Activated CD8-positive, alpha-beta T cell treated with anti-CD3 and anti-CD28 coated beads for 36 hours (primary cell): Measurements from ENCODE around the gene DUSP9. TPM values are rescaled to one million over a fixed set of nuclear protein-coding genes. Genes with fewer than 3 reads are reported as not detected.

Experiments used
- ATAC-seq: fragments of 200-7000 bp; cut with Tn5 transposase; one replicate; pipeline ENCODE4 v1.10.0; 2021; ENCODE audit warnings: mild to moderate bottlenecking, moderate library complexity
- CTCF ChIA-PET: fragments of 350-600 bp; sonication (Branson Sonifier 250); formaldehyde crosslinking; loops from one replicate; lab custom pipeline; 2021; ENCODE audit warnings: antibody characterized with exemption; lab: Charles Lee
- POLR2A ChIA-PET: fragments of 350-600 bp; sonication (Branson Sonifier 250); formaldehyde crosslinking; loops from one replicate; lab custom pipeline; 2021; ENCODE audit warnings: antibody characterized with exemption; lab: Charles Lee
- DNase-seq: peaks from one replicate; pipeline ENCODE4 v3.0.0-alpha.2; 2020
- H3K27ac Mint-ChIP-seq: one replicate; pipeline ENCODE4 v1.8.0; 2021; ENCODE audit warnings: mild to moderate bottlenecking, mixed read lengths
- H3K27me3 Mint-ChIP-seq: one replicate; pipeline ENCODE4 v1.8.0; 2021; ENCODE audit warnings: mixed read lengths
- H3K36me3 Mint-ChIP-seq: one replicate; pipeline ENCODE4 v1.8.0; 2021; ENCODE audit warnings: low read depth, mixed read lengths
- H3K4me1 Mint-ChIP-seq: one replicate; pipeline ENCODE4 v1.8.0; 2021; ENCODE audit warnings: low read depth, mixed read lengths
- H3K4me3 Mint-ChIP-seq: one replicate; pipeline ENCODE4 v1.8.0; 2021; ENCODE audit warnings: mild to moderate bottlenecking, moderate library complexity, mixed read lengths
- H3K9me3 Mint-ChIP-seq: one replicate; pipeline ENCODE4 v1.8.0; 2021; ENCODE audit warnings: mixed read lengths
- intact Hi-C: fragments of 100-400 bp; cut with micrococcal nuclease; formaldehyde crosslinking; loops from one replicate; pipeline ENCODE4 v1.10.0; 2022
- total RNA-seq, 2 experiments: library from RNA; stranded (reverse); gene quantifications; one replicate each; pipeline ENCODE4 v1.2.3, GENCODE V29; 2021
- TF ChIP-seq, protein P1 (sequence below): fragments of 200-600 bp; IDR thresholded peaks from one replicate; pipeline ENCODE4 v1.8.0; 2022; ENCODE audit warnings: antibody characterized with exemption, mild to moderate bottlenecking

Gene DUSP9
- total RNA-seq, 2 experiments from 2014 or later, result 0.14 TPM; not detected in 1

DNA sequence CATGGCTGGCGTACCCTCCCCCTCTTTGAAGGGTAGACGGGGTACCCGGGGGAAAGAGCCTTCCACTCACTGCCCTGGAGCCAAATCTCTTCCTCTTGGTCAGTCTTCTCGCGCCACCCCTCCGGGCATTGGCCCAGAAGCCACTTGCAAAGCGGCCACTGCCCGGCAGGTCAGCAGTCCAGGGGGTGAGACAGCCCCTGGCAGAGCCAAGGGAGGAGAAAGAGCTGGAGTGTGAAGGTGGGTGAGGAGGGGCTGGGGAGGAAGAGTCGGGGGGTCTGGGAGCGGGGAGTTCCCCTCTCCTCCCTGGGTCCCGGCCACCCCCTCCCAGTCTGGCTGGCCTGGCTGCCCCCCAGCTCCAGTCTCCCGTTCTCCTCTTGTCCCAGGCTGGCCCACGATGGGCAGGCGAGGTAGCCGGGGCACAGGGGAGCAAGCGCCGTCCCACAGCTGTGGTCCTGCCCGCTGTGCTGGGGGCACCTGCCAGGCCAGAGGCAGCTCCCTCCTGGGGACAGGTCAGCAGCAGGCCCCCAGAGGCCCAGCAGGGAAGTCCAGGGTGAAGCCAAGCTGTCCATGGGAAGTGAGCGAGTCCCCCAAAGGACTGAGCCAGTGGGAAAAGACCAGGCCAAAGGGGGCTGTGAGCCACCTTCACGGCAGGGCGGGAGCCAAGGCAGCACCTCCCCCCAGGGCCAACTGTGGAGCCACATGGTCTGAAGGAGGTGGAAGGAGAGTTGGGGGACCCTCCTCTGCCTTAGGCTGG lies 21.6 kb upstream of the DUSP9 start:
- DNase-seq (no peak), ATAC-seq (no peak)
- ChIA-PET CTCF (no interaction called here), POLR2A (no interaction called here)
- Mint-ChIP-seq H3K4me1 (no peaks in the 10 kb centered on the region), H3K9me3 (no peaks in the 10 kb centered on the region), H3K4me3 (no peak overlapping the region), H3K27ac (no peak overlapping the region), H3K27me3 (no peaks in the 10 kb centered on the region), H3K36me3 (no peaks in the 10 kb centered on the region)
- TF ChIP-seq, protein P1, sequence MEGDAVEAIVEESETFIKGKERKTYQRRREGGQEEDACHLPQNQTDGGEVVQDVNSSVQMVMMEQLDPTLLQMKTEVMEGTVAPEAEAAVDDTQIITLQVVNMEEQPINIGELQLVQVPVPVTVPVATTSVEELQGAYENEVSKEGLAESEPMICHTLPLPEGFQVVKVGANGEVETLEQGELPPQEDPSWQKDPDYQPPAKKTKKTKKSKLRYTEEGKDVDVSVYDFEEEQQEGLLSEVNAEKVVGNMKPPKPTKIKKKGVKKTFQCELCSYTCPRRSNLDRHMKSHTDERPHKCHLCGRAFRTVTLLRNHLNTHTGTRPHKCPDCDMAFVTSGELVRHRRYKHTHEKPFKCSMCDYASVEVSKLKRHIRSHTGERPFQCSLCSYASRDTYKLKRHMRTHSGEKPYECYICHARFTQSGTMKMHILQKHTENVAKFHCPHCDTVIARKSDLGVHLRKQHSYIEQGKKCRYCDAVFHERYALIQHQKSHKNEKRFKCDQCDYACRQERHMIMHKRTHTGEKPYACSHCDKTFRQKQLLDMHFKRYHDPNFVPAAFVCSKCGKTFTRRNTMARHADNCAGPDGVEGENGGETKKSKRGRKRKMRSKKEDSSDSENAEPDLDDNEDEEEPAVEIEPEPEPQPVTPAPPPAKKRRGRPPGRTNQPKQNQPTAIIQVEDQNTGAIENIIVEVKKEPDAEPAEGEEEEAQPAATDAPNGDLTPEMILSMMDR, result no peak
- intact Hi-C loops, result no loop called here

DNA sequence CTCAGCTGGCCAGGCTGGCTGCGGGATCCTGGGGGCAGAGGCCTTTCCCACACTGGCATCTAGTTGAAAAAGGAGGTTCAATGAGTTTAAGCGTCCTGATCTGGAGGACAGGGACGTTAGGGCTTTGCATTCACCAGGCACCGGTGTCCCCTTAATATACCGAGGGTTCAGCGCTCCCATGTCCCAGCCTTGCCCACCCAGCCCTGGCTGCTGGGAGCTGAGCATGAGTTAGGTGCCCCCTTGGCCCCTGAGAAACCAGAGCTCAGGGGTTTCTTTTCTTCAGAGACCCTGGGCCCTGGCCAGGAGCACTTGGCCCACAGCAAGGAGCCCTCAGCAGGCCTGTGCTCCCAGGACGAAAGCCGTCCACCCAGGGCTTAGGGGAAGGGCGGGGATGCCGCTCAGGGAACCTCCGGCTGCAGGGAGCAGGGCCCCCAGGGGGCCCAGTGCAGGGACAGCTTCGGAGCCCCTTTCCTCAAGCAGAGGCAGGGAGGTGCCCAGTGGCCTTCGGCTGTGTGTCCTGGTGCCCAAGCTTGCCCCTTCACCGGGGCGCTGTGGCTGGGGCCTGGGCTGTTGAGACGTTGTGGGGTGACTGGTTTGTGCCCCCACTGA lies 20.9 kb upstream of the DUSP9 start:
- peaks cover 2% of the 10 kb centered on the region for H3K9me3 Mint-ChIP-seq
- TF ChIP-seq, protein P1, result no peak
- no peaks in the 10 kb centered on the region for H3K27me3 Mint-ChIP-seq
- POLR2A ChIA-PET, result no interaction called here
- DNase-seq, result no peak
- H3K27ac Mint-ChIP-seq, result no peak overlapping the region
- CTCF ChIA-PET, result no interaction called here
- H3K36me3 Mint-ChIP-seq, result no peaks in the 10 kb centered on the region
- intact Hi-C loops, result no loop called here
- no peaks in the 10 kb centered on the region for H3K4me1 Mint-ChIP-seq
- ATAC-seq, result no peak
- no peak overlapping the region for H3K4me3 Mint-ChIP-seq

DNA sequence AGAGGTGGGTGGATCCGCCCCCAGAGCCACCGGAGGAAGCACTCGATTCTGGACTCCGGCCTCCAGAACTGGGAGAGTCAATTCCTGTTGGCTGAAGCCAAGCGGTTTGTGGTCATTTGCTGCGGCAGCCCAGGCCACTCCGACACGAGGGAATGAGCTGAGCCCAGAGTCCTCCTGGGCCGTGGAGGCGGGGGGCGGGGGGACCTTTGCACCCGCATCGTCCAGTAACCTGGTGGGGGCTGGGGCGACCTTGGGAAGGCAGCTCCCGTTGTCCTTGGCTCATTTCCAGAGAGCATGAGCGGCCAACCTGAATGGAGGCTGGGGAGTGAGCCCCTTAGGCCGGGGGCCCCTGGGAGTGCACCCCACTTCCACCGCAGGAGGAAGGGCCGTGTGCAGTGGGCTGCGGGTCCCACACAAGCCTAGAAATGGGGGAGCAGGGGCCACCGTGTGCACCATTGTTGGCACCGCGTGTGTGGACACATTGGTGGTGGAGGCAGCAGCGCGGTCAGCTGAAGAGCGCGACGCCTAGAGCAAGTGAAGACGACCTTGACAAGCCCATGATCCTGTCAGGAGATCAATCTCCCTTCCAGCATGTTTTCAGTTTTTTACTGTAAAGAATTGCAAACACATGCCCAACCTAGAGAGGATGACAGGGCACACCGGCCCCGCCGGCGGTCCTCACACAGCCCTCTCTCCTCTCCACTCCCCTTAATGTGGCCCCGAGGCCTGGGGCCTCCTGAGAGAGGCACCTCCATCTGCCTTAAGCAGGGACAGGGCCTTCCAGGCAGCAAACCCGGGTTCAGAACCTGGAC lies 19.9 kb upstream of the DUSP9 start:
- Mint-ChIP-seq H3K4me1 (no peaks in the 10 kb centered on the region), H3K9me3 (peaks cover 4% of the 10 kb centered on the region)

DNA sequence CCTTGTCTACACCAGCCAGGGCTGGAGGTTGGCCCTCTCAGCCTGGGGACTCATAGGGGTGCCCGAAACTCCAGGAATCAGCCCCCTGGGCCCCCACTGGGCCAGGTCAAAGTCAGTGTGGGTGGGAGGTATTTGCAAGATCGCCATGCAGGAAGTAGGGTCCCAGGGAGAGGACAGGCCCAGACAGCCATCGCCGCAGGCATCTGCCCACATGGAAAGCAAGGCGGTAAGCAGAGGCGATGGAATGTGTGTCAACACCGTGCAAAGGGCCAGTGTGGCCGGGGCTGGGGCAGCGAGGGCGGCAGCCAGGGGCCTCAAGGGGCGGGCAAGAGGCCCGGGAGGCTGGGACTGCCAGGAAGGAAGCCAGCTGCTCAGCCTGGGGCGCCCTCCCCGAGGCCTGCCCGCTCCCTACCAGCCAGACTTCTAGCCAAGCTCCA lies 19.3 kb upstream of the DUSP9 start:
- POLR2A ChIA-PET, result no interaction called here
- Mint-ChIP-seq H3K36me3 (no peaks in the 10 kb centered on the region), H3K27me3 (no peaks in the 10 kb centered on the region), H3K4me3 (no peak overlapping the region), H3K9me3 (peaks cover 4% of the 10 kb centered on the region), H3K27ac (no peak overlapping the region), H3K4me1 (no peaks in the 10 kb centered on the region)
- ATAC-seq (no peak), DNase-seq (no peak)
- CTCF ChIA-PET, result no interaction called here
- TF ChIP-seq, protein P1, result no peak
- intact Hi-C loops, result no loop called here

More for the DNA sequence above, 19.9 kb upstream of the DUSP9 start:
- ChIA-PET POLR2A (no interaction called here), CTCF (no interaction called here)
- H3K27ac Mint-ChIP-seq, result no peak overlapping the region
- H3K27me3 Mint-ChIP-seq, result no peaks in the 10 kb centered on the region
- no peak overlapping the region for H3K4me3 Mint-ChIP-seq
- DNase-seq (no peak), ATAC-seq (no peak)
- TF ChIP-seq, protein P1, result no peak
- H3K36me3 Mint-ChIP-seq, result no peaks in the 10 kb centered on the region
- intact Hi-C loops, result no loop called here
